H1 (cell line): ENCODE measurements around the gene ESPNL. TPM values are rescaled to one million over a fixed set of nuclear protein-coding genes. Genes with fewer than 3 reads are reported as not detected.
A peak's percentile ranks its signal among the peaks of the same experiment; 100 is the strongest.

Source experiments
- CTCF ChIA-PET: fragments of 300-600 bp; sonication (Branson Sonifier 250); formaldehyde crosslinking; loops from one replicate; lab custom pipeline; 2021; ENCODE audit not compliant: partially characterized antibody; lab: Charles Lee
- POLR2A ChIA-PET: fragments of 300-600 bp; sonication (Branson Sonifier 250); formaldehyde crosslinking; loops from one replicate; lab custom pipeline; 2021; ENCODE audit warnings: inconsistent platforms; ENCODE audit not compliant: partially characterized antibody; lab: Charles Lee
- DNase-seq, 2 experiments: peaks; one replicate each; pipeline versions ENCODE4 v3.0.0 to v3.0.0-alpha.2; 2010 to 2022; ENCODE audit warnings: low spot score in 2 of 2, low read depth in 1 of 2, mixed read lengths in 1 of 2
- FAIRE-seq: peaks from 2 replicates; lab custom pipeline; 2011; peaks lifted over from hg19 to GRCh38; lab: Jason Lieb, UNC
- H2AFZ ChIP-seq: 2 replicates; pipeline ENCODE4 v1.8.1; 2012; ENCODE audit warnings: low read length, inconsistent platforms
- H2AK5ac ChIP-seq: 2 replicates; pipeline ENCODE4 v1.6.1; 2013; ENCODE audit warnings: low read depth, low read length
- H2BK120ac ChIP-seq: replicated peaks from 2 replicates; pipeline ENCODE3; 2013; ENCODE audit warnings: low read depth, low read length, inconsistent platforms
- H2BK12ac ChIP-seq: 2 replicates; pipeline ENCODE4 v1.6.1; 2013; ENCODE audit warnings: low read depth, low read length
- H2BK15ac ChIP-seq: 2 replicates; pipeline ENCODE4 v1.6.1; 2013; ENCODE audit warnings: low read length
- H2BK20ac ChIP-seq: 2 replicates; pipeline ENCODE4 v1.6.1; 2013; ENCODE audit warnings: low read length
- H2BK5ac ChIP-seq: 2 replicates; pipeline ENCODE4 v1.6.1; 2013; ENCODE audit warnings: low read depth, low read length
- H3K14ac ChIP-seq: 2 replicates; pipeline ENCODE4 v1.6.1; 2013; ENCODE audit warnings: inconsistent platforms; ENCODE audit not compliant: insufficient read length
- H3K18ac ChIP-seq: 2 replicates; pipeline ENCODE4 v1.6.1; 2013; ENCODE audit warnings: low read length; ENCODE audit errors: extremely low read depth
- H3K23ac ChIP-seq: 2 replicates; pipeline ENCODE4 v1.6.1; 2013; ENCODE audit warnings: inconsistent platforms; ENCODE audit not compliant: insufficient read length
- H3K23me2 ChIP-seq: 2 replicates; pipeline ENCODE4 v1.6.1; 2013; ENCODE audit warnings: low read depth, low read length
- H3K27ac ChIP-seq: 2 replicates; pipeline ENCODE4 v1.6.1; 2011; ENCODE audit warnings: low read depth, low read length, inconsistent platforms
- H3K27me3 ChIP-seq, 4 experiments: replicated peaks in 1 of 4; 1 replicate in 1 of 4; 2 replicates in 3 of 4; pipeline versions ENCODE4 v1.6.1 to v1.8.1; 2011 to 2013; ENCODE audit warnings: low read length in 3 of 4, mild to moderate bottlenecking in 3 of 4, inconsistent platforms in 2 of 4, mixed read lengths in 2 of 4, moderate library complexity in 1 of 4; ENCODE audit not compliant: control insufficient read depth in 3 of 4, insufficient read depth in 3 of 4; ENCODE audit errors: extremely low read depth in 1 of 4
- H3K36me3 ChIP-seq, 4 experiments: 2 replicates each; pipeline versions ENCODE4 v1.6.1 to v1.8.1; 2011 to 2013; ENCODE audit warnings: mild to moderate bottlenecking in 4 of 4, low read length in 3 of 4, moderate library complexity in 2 of 4, control low read depth in 1 of 4, inconsistent platforms in 1 of 4; ENCODE audit not compliant: insufficient read depth in 4 of 4, control insufficient read depth in 2 of 4
- H3K4ac ChIP-seq: replicated peaks from 2 replicates; pipeline ENCODE3; 2013; ENCODE audit warnings: low read length, low read depth, mixed read lengths, inconsistent platforms; ENCODE audit not compliant: insufficient read length
- H3K4me1 ChIP-seq, 4 experiments: replicated peaks in 1 of 4; 1 replicate in 1 of 4; 2 replicates in 3 of 4; pipeline versions ENCODE4 v1.6.1 to v1.8.1; 2011 to 2013; ENCODE audit warnings: low read length in 3 of 4, inconsistent platforms in 2 of 4, mixed read lengths in 1 of 4; ENCODE audit not compliant: insufficient read depth in 4 of 4, control insufficient read depth in 3 of 4
- H3K4me2 ChIP-seq, 2 experiments: 2 replicates each; pipeline versions ENCODE4 v1.6.1 to v1.8.1; 2011 to 2013; ENCODE audit warnings: low read depth in 2 of 2, low read length in 2 of 2, control low read depth in 1 of 2, inconsistent platforms in 1 of 2, mild to moderate bottlenecking in 1 of 2; ENCODE audit not compliant: insufficient read depth in 1 of 2
- H3K4me3 ChIP-seq, 4 experiments: fragments of 200-600, 300-600 bp in 1 of 4; sonication (generic), shearing (Covaris generic), sonication (Bioruptor Twin) in 1 of 4; 2 replicates each; pipeline versions ENCODE4 v1.5.1 to v1.8.1; 2011 to 2016; ENCODE audit warnings: low read length in 4 of 4, low read depth in 3 of 4, control low read depth in 2 of 4, inconsistent platforms in 2 of 4, mild to moderate bottlenecking in 2 of 4, mixed read lengths in 1 of 4, moderate library complexity in 1 of 4; ENCODE audit not compliant: insufficient read depth in 2 of 4; ENCODE audit errors: extremely low read depth in 1 of 4
- H3K56ac ChIP-seq: replicated peaks from 2 replicates; pipeline ENCODE3; 2013; ENCODE audit warnings: low read depth, mild to moderate bottlenecking, mixed read lengths, low read length, inconsistent platforms; ENCODE audit not compliant: insufficient read length
- H3K79me1 ChIP-seq: 2 replicates; pipeline ENCODE4 v1.6.1; 2013; ENCODE audit warnings: low read depth, low read length, control low read depth
- H3K79me2 ChIP-seq, 2 experiments: 2 replicates each; pipeline versions ENCODE4 v1.6.1 to v1.8.1; 2012 to 2013; ENCODE audit warnings: low read length in 2 of 2, mild to moderate bottlenecking in 2 of 2, inconsistent platforms in 1 of 2; ENCODE audit not compliant: insufficient read depth in 2 of 2, control insufficient read depth in 1 of 2
- H3K9ac ChIP-seq, 4 experiments: replicated peaks in 1 of 4; 1 replicate in 1 of 4; 2 replicates in 3 of 4; pipeline versions ENCODE4 v1.6.1 to v1.8.1; 2011 to 2013; ENCODE audit warnings: low read depth in 3 of 4, low read length in 3 of 4, control low read depth in 2 of 4, mild to moderate bottlenecking in 2 of 4, moderate library complexity in 2 of 4, inconsistent platforms in 1 of 4; ENCODE audit errors: extremely low read depth in 1 of 4
- H3K9me3 ChIP-seq, 2 experiments: 2 replicates each; pipeline versions ENCODE4 v1.6.1 to v1.8.1; 2012 to 2013; ENCODE audit warnings: mild to moderate bottlenecking in 2 of 2, moderate library complexity in 2 of 2, control low read depth in 1 of 2, inconsistent platforms in 1 of 2, low read depth in 1 of 2, low read length in 1 of 2, mixed read lengths in 1 of 2; ENCODE audit not compliant: insufficient read depth in 2 of 2
- H4K20me1 ChIP-seq, 2 experiments: replicated peaks in 1 of 2; 2 replicates each; pipeline versions ENCODE3 to v1.8.1; 2011 to 2013; ENCODE audit warnings: inconsistent platforms in 2 of 2, low read length in 2 of 2, mild to moderate bottlenecking in 1 of 2; ENCODE audit not compliant: insufficient read depth in 2 of 2, control insufficient read depth in 1 of 2
- H4K5ac ChIP-seq: 2 replicates; pipeline ENCODE4 v1.6.1; 2013; ENCODE audit warnings: low read length, low read depth, mixed read lengths, inconsistent platforms; ENCODE audit not compliant: insufficient read length
- H4K8ac ChIP-seq: 2 replicates; pipeline ENCODE4 v1.8.0; 2013; ENCODE audit warnings: mild to moderate bottlenecking, moderate library complexity, low read length, inconsistent platforms; ENCODE audit not compliant: insufficient read depth; ENCODE audit errors: extremely low read depth
- H4K91ac ChIP-seq: replicated peaks from 2 replicates; pipeline ENCODE3; 2013; ENCODE audit warnings: low read length, mixed read lengths, inconsistent platforms; ENCODE audit not compliant: insufficient read length
- ASH2L ChIP-seq: fragments of 200-600, 300-600 bp; sonication (generic); IDR thresholded peaks from one replicate; pipeline ENCODE4 v1.7.1; 2017; ENCODE audit warnings: low read length
- BACH1 ChIP-seq: IDR thresholded peaks from 2 replicates; pipeline ENCODE4 v1.6.1; 2012; ENCODE audit warnings: low read length, improper control_type of control experiment
- CTBP2 ChIP-seq: IDR thresholded peaks from 2 replicates; pipeline ENCODE4 v1.7.0; 2011; ENCODE audit warnings: borderline replicate concordance, mild to moderate bottlenecking, moderate library complexity, mixed read lengths, low read length; ENCODE audit not compliant: insufficient read depth, insufficient read length
- E2F6 ChIP-seq: IDR thresholded peaks from 2 replicates; pipeline ENCODE4 v1.6.1; 2012; ENCODE audit warnings: inconsistent platforms
- EGR1 ChIP-seq: IDR thresholded peaks from 2 replicates; pipeline ENCODE4 v1.6.1; 2011; ENCODE audit warnings: low read depth, low read length, borderline replicate concordance
- EP300 ChIP-seq, 2 experiments: IDR thresholded peaks; 1 replicate in 1 of 2; 2 replicates in 1 of 2; pipeline ENCODE4 v1.6.1; 2011 to 2012; ENCODE audit warnings: low read depth in 2 of 2, low read length in 2 of 2, mild to moderate bottlenecking in 2 of 2, borderline replicate concordance in 1 of 2, inconsistent platforms in 1 of 2, moderate library complexity in 1 of 2
- JUN ChIP-seq: IDR thresholded peaks from 2 replicates; pipeline ENCODE4 v1.6.1; 2011; ENCODE audit warnings: low read depth, mild to moderate bottlenecking, improper control_type of control experiment, low read length
- JUND ChIP-seq: IDR thresholded peaks from 2 replicates; pipeline ENCODE4 v1.6.1; 2011; ENCODE audit warnings: mild to moderate bottlenecking, improper control_type of control experiment, low read length
- MAFK ChIP-seq: IDR thresholded peaks from 2 replicates; pipeline ENCODE4 v1.6.1; 2012; ENCODE audit warnings: low read depth, mild to moderate bottlenecking, improper control_type of control experiment, low read length
- NANOG ChIP-seq: IDR thresholded peaks from 2 replicates; pipeline ENCODE4 v1.6.1; 2011; ENCODE audit warnings: low read length, low read depth, mild to moderate bottlenecking, inconsistent platforms; ENCODE audit not compliant: insufficient read depth, poor library complexity, severe bottlenecking
- POLR2A ChIP-seq, 2 experiments: IDR thresholded peaks; 1 replicate in 1 of 2; 2 replicates in 1 of 2; pipeline ENCODE4 v1.6.1; 2011; ENCODE audit warnings: low read depth in 2 of 2, low read length in 2 of 2, mild to moderate bottlenecking in 2 of 2; ENCODE audit errors: control extremely low read depth in 1 of 2
- RNF2 ChIP-seq: fragments of 200-900, 300-1000 bp; sonication (generic); IDR thresholded peaks from 2 replicates; pipeline ENCODE4 v1.7.1; 2016; ENCODE audit warnings: borderline replicate concordance, low read depth, mild to moderate bottlenecking, antibody characterized with exemption, low read length; ENCODE audit not compliant: poor library complexity, severe bottlenecking; ENCODE audit errors: missing control alignments
- WGBS, 2 experiments: shearing (Covaris generic) in 1 of 2; methylation state at CpG; one replicate each; pipeline versions ENCODE4 v1.1.6 to v1.1.7; 2013 to 2015; ENCODE audit warnings: low lambda C conversion rate in 2 of 2, mixed read lengths in 2 of 2, inconsistent platforms in 1 of 2, low coverage in 1 of 2, missing lambda C conversion rate in 1 of 2; ENCODE audit not compliant: insufficient replicate concordance in 2 of 2, insufficient coverage in 1 of 2, insufficient read length in 1 of 2; ENCODE audit errors: extremely low coverage in 1 of 2, missing lambda C conversion rate in 1 of 2; 5-methylcytosine and 5-hydroxymethylcytosine counted together
- polyA plus RNA-seq, 7 experiments: library from polyadenylated mRNA; depleted of rRNA in 3 of 7; stranded (reverse) in 5 of 7; unstranded in 2 of 7; fragments of >200 nt in 5 of 7; fragments of 200-250 nt in 2 of 7; gene quantifications; 1 replicate in 5 of 7; 2 replicates in 1 of 7; 4 replicates in 1 of 7; pipeline versions ENCODE4 v1.2.1 to v1.2.3, GENCODE V29; 2011 to 2013; ENCODE audit warnings: missing spikeins in 2 of 7, mixed read lengths in 2 of 7
- total RNA-seq: library from RNA; stranded (reverse); fragmentation: NEBNext Ultra II Directional; extraction: Animal tissue kit (Norgen Biotek cat#: 25700); gene quantifications from 2 replicates; pipeline ENCODE4 v1.2.1, GENCODE V29; 2021

Gene ESPNL
- total and polyA plus RNA-seq, 2 of the 8 experiments (the other 6 are each of a cell fraction or from before 2014, with no cell fraction given) = 0.68 to 1.3 TPM

GRCh38 chr2:238114331-238114841, 14.2 kb downstream of the ESPNL start:
- peaks cover 13% of the 10 kb centered on the region; the same call in 1 of the 2 replicates for H3K23me2 ChIP-seq
- H3K79me2 ChIP-seq = no peaks in the 10 kb centered on the region
- H2BK5ac ChIP-seq = no peak overlapping the region
- H3K9ac ChIP-seq = no peak overlapping the region
- no peak overlapping the region for H3K4ac ChIP-seq
- H3K9me3 ChIP-seq = peaks cover 0 to 5% of the 10 kb centered on the region in 2 experiments; a peak in 1 of 4 replicates
- FAIRE-seq (no peak), DNase-seq (no peak)
- CTCF ChIA-PET = interaction anchor here (0.6 to 1.9 kb wide), 6 partner anchors 8 to 67 kb away, joined by 3 to 6 read pairs (median 4); partner anchors contain the start of gene ESPNL
- no peak overlapping the region for H2BK15ac ChIP-seq
- WGBS, 2 experiments = 96% methylated on average over 16 of the region's 16 CpGs; no CpG with 5 or more reads in 1 of the 2 experiments
- H3K14ac ChIP-seq = no peak overlapping the region
- H3K27me3 ChIP-seq = no peaks in the 10 kb centered on the region; a peak in 1 of 7 replicates
- POLR2A ChIA-PET = interaction anchor here (1.1 kb wide), 1 partner anchor 14 kb away, joined by 3 read pairs; the partner anchor contains the start of gene ESPNL
- H2AFZ ChIP-seq = no peak overlapping the region
- H3K56ac ChIP-seq = no peak overlapping the region
- H4K20me1 ChIP-seq = no peaks in the 10 kb centered on the region
- no peaks in the 10 kb centered on the region for H3K36me3 ChIP-seq
- H3K18ac ChIP-seq = no peak overlapping the region; the same call in 1 of the 2 replicates
- no peak overlapping the region for H2BK12ac ChIP-seq
- no peak overlapping the region for H2BK20ac ChIP-seq
- no peak overlapping the region for H3K4me3 ChIP-seq
- H4K8ac ChIP-seq = peak overlapping the region; percentile 63; the same call in 1 of the 2 replicates
- H3K79me1 ChIP-seq = no peaks in the 10 kb centered on the region
- H3K27ac ChIP-seq = no peak overlapping the region
- H3K4me1 ChIP-seq = no peaks in the 10 kb centered on the region; a peak in 1 of 7 replicates
- H3K23ac ChIP-seq = no peak overlapping the region
- no peak overlapping the region for H4K5ac ChIP-seq
- H4K91ac ChIP-seq = no peak overlapping the region
- no peak overlapping the region for H3K4me2 ChIP-seq
- no peak overlapping the region for H2AK5ac ChIP-seq
- no peak overlapping the region for H2BK120ac ChIP-seq
- TF ChIP-seq RNF2 = no peak
- no peak for TF ChIP-seq EGR1
- no peak for TF ChIP-seq ASH2L
- TF ChIP-seq POLR2A (IDR thresholded peaks at IDR 0.05; ENCODE audit: control extremely low read depth in 1 of 2, low read depth in 2 of 2, low read length in 2 of 2) = no peak
- no peak for TF ChIP-seq BACH1
- TF ChIP-seq NANOG = no peak
- no peak for TF ChIP-seq JUND
- TF ChIP-seq E2F6 = no peak
- TF ChIP-seq MAFK = no peak
- no peak for TF ChIP-seq CTBP2
- TF ChIP-seq JUN = no peak
- TF ChIP-seq EP300 (IDR thresholded peaks at IDR 0.05; ENCODE audit: borderline replicate concordance in 1 of 2, low read depth in 2 of 2, low read length in 2 of 2) = no peak
